CD4-positive, CD25-positive, alpha-beta regulatory T cell (primary cell): ENCODE data around the gene EHMT1. TPM values are rescaled to one million over a fixed set of nuclear protein-coding genes. Genes with fewer than 3 reads are reported as not detected.
"Not testable (repeated sequence)": the region's sequence is repeated elsewhere in the genome, so short reads cannot be mapped to it uniquely, and the experiment has no call there.

Experiments
- ATAC-seq, 2 donors: fragments of 150-1000 bp; cut with Tn5 transposase; one replicate each; pipeline ENCODE4 v1.10.0; 2021; ENCODE audit warnings: low read depth in 2 of 2, moderate number of reproducible peaks in 2 of 2, moderate library complexity in 1 of 2
- DNase-seq, 3 donors: peaks; one replicate each; pipeline versions ENCODE4 v3.0.0 to v3.0.0-alpha.2; 2012 to 2022; ENCODE audit warnings: mixed read lengths in 1 of 3
- H3K27ac ChIP-seq: one replicate; pipeline ENCODE4 v1.7.0; 2013; ENCODE audit warnings: mild to moderate bottlenecking, low read length; ENCODE audit not compliant: insufficient read depth, poor library complexity, severe bottlenecking
- H3K27me3 ChIP-seq: one replicate; pipeline ENCODE4 v1.7.0; 2013; ENCODE audit warnings: low read length; ENCODE audit not compliant: control insufficient read depth, insufficient read depth
- H3K36me3 ChIP-seq: one replicate; pipeline ENCODE4 v1.7.0; 2013; ENCODE audit warnings: mild to moderate bottlenecking, low read length, moderate library complexity; ENCODE audit not compliant: control insufficient read depth, insufficient read depth
- H3K4me1 ChIP-seq: 2 replicates; pipeline ENCODE4 v1.7.0; 2013; ENCODE audit warnings: mild to moderate bottlenecking, low read length; ENCODE audit not compliant: insufficient read depth, control insufficient read depth, poor library complexity, severe bottlenecking
- H3K4me3 ChIP-seq: one replicate; pipeline ENCODE4 v1.7.0; 2013; ENCODE audit warnings: low read depth, mild to moderate bottlenecking, low read length, moderate library complexity
- H3K9me3 ChIP-seq, 2 experiments: 1 replicate in 1 of 2; 2 replicates in 1 of 2; pipeline ENCODE4 v1.7.0; 2013; ENCODE audit warnings: low read length in 2 of 2, mild to moderate bottlenecking in 1 of 2, moderate library complexity in 1 of 2; ENCODE audit not compliant: control insufficient read depth in 2 of 2
- H3K27ac Mint-ChIP-seq, 3 donors: one replicate each; pipeline ENCODE4 v1.8.0; 2020 to 2022; ENCODE audit warnings: mild to moderate bottlenecking in 3 of 3, mixed read lengths in 3 of 3, moderate library complexity in 2 of 3
- H3K27me3 Mint-ChIP-seq: one replicate; pipeline ENCODE4 v1.8.0; 2022; ENCODE audit warnings: mild to moderate bottlenecking, mixed read lengths
- H3K36me3 Mint-ChIP-seq: one replicate; pipeline ENCODE4 v1.8.0; 2020; ENCODE audit warnings: mixed read lengths
- H3K4me1 Mint-ChIP-seq, 4 donors: one replicate each; pipeline ENCODE4 v1.8.0; 2020 to 2022; ENCODE audit warnings: mixed read lengths in 4 of 4, mild to moderate bottlenecking in 1 of 4
- H3K4me3 Mint-ChIP-seq, 4 donors: one replicate each; pipeline ENCODE4 v1.8.0; 2020 to 2022; ENCODE audit warnings: mild to moderate bottlenecking in 4 of 4, mixed read lengths in 4 of 4, moderate library complexity in 3 of 4
- H3K9me3 Mint-ChIP-seq, 7 donors: one replicate each; pipeline ENCODE4 v1.8.0; 2020 to 2022; ENCODE audit warnings: mixed read lengths in 7 of 7, mild to moderate bottlenecking in 3 of 7, moderate library complexity in 2 of 7
- polyA plus RNA-seq, 4 donors: library from polyadenylated mRNA; unstranded; fragments of 300-500 nt; fragmentation: Illumina TruSeq; gene quantifications; one replicate each; pipeline ENCODE4 v1.2.3, GENCODE V29; 2021
- total RNA-seq: library from RNA; stranded (reverse); gene quantifications from one replicate; pipeline ENCODE4 v1.2.3, GENCODE V29; 2022

Gene EHMT1
- total and polyA plus RNA-seq, 5 donors from 2014 or later = 17.9 to 142 (median 20.0) TPM

GRCh38 chr9:137802021-137802420, 183.2 kb downstream of the EHMT1 start:
- no peaks in the 10 kb centered on the region for H3K9me3 ChIP-seq
- peak overlapping the region in 2 of 3 donors; percentile 12 to 77 for H3K27ac Mint-ChIP-seq
- H3K4me1 Mint-ChIP-seq = peaks cover 0 to 11% (median 4%) of the 10 kb centered on the region in 4 donors
- no peak overlapping the region for H3K4me3 ChIP-seq
- H3K9me3 Mint-ChIP-seq = no peaks in the 10 kb centered on the region
- no peak for DNase-seq
- no peak overlapping the region for H3K27ac ChIP-seq
- H3K4me3 Mint-ChIP-seq = no peak overlapping the region
- ATAC-seq = no peak
- no peaks in the 10 kb centered on the region for H3K4me1 ChIP-seq
- H3K36me3 Mint-ChIP-seq = peaks cover 75% of the 10 kb centered on the region
- no peaks in the 10 kb centered on the region for H3K27me3 ChIP-seq
- H3K27me3 Mint-ChIP-seq = no peaks in the 10 kb centered on the region
- H3K36me3 ChIP-seq = peaks cover 44% of the 10 kb centered on the region

- H3K27ac Mint-ChIP-seq = no peak overlapping the region
- H3K36me3 Mint-ChIP-seq = peaks cover 70% of the 10 kb centered on the region
- DNase-seq (no peak), ATAC-seq (no peak)
- peaks cover 38% of the 10 kb centered on the region for H3K36me3 ChIP-seq
- H3K4me1 ChIP-seq = peaks cover 3% of the 10 kb centered on the region
- H3K27me3 ChIP-seq = no peaks in the 10 kb centered on the region
- peaks cover 0 to 13% (median 4%) of the 10 kb centered on the region in 4 donors for H3K4me1 Mint-ChIP-seq
- H3K4me3 Mint-ChIP-seq = no peak overlapping the region
- H3K9me3 Mint-ChIP-seq = no peaks in the 10 kb centered on the region
- H3K4me3 ChIP-seq = no peak overlapping the region
- no peak overlapping the region for H3K27ac ChIP-seq
- no peaks in the 10 kb centered on the region for H3K9me3 ChIP-seq
- no peaks in the 10 kb centered on the region for H3K27me3 Mint-ChIP-seq
Observed at GRCh38 chr9:137802521-137803243, 183.9 kb downstream of the EHMT1 start.

GRCh38 chr9:137804908-137805630, 186.3 kb downstream of the EHMT1 start:
- Mint-ChIP-seq H3K4me1 (peaks cover 0 to 13% (median 5%) of the 10 kb centered on the region in 4 donors), H3K36me3 (peaks cover 51% of the 10 kb centered on the region), H3K27me3 (no peaks in the 10 kb centered on the region), H3K9me3 (no peaks in the 10 kb centered on the region), H3K27ac (peak overlapping the region in 1 of 3 donors; percentile 32), H3K4me3 (no peak overlapping the region)
- no peak for DNase-seq
- Histone ChIP-seq H3K4me1 (peaks cover 7% of the 10 kb centered on the region), H3K36me3 (peaks cover 40% of the 10 kb centered on the region), H3K4me3 (no peak overlapping the region), H3K27me3 (no peaks in the 10 kb centered on the region), H3K9me3 (no peaks in the 10 kb centered on the region), H3K27ac (no peak overlapping the region)
- no peak for ATAC-seq

GRCh38 chr9:137807721-137808703, 189.2 kb downstream of the EHMT1 start:
- H3K36me3 ChIP-seq = peaks cover 33% of the 10 kb centered on the region
- H3K4me3 ChIP-seq = no peak overlapping the region
- H3K27me3 ChIP-seq = no peaks in the 10 kb centered on the region
- H3K27me3 Mint-ChIP-seq = no peaks in the 10 kb centered on the region
- H3K36me3 Mint-ChIP-seq = peaks cover 37% of the 10 kb centered on the region
- ATAC-seq (peak in 1 of 2 donors; percentile 48), DNase-seq (peak in 1 of 3 donors; percentile 35)
- H3K27ac ChIP-seq = no peak overlapping the region
- peaks cover 7% of the 10 kb centered on the region for H3K4me1 ChIP-seq
- peak overlapping the region in 1 of 4 donors; percentile 13 for H3K4me3 Mint-ChIP-seq
- H3K9me3 Mint-ChIP-seq = no peaks in the 10 kb centered on the region
- peak overlapping the region in 1 of 3 donors; percentile 44 for H3K27ac Mint-ChIP-seq
- peaks cover 0 to 13% (median 5%) of the 10 kb centered on the region in 4 donors for H3K4me1 Mint-ChIP-seq
- no peaks in the 10 kb centered on the region for H3K9me3 ChIP-seq

GRCh38 chr9:137809040-137809576, 190.3 kb downstream of the EHMT1 start:
- Mint-ChIP-seq H3K27me3 (no peaks in the 10 kb centered on the region), H3K4me3 (no peak overlapping the region), H3K27ac (no peak overlapping the region), H3K9me3 (no peaks in the 10 kb centered on the region), H3K4me1 (peaks cover 0 to 13% (median 4%) of the 10 kb centered on the region in 4 donors), H3K36me3 (peaks cover 26% of the 10 kb centered on the region)
- no peaks in the 10 kb centered on the region for H3K9me3 ChIP-seq
- no peak overlapping the region for H3K4me3 ChIP-seq
- H3K4me1 ChIP-seq = peaks cover 7% of the 10 kb centered on the region
- ATAC-seq (no peak), DNase-seq (no peak)
- H3K27ac ChIP-seq = no peak overlapping the region
- H3K27me3 ChIP-seq = no peaks in the 10 kb centered on the region
- peaks cover 37% of the 10 kb centered on the region for H3K36me3 ChIP-seq

- not testable (repeated sequence) for H3K4me3 Mint-ChIP-seq, H3K9me3 ChIP-seq, H3K9me3 Mint-ChIP-seq, H3K4me1 ChIP-seq, H3K27ac Mint-ChIP-seq, DNase-seq, H3K27me3 Mint-ChIP-seq, H3K27ac ChIP-seq, H3K4me3 ChIP-seq, ATAC-seq, H3K27me3 ChIP-seq
- Mint-ChIP-seq H3K36me3 (peaks cover 21% of the 10 kb centered on the region), H3K4me1 (peaks cover 0 to 13% (median 4%) of the 10 kb centered on the region in 4 donors)
- peaks cover 44% of the 10 kb centered on the region for H3K36me3 ChIP-seq
Observed at GRCh38 chr9:137809726-137810450, 191.1 kb downstream of the EHMT1 start.
